ENCODE measurements around the gene LIG4. TPM values are rescaled to one million over a fixed set of nuclear protein-coding genes. Genes with fewer than 3 reads are reported as not detected.

LIG4 gene
- total and polyA plus RNA-seq, 2 of the 4 experiments (the other 2 are of a cell fraction): 5.0 to 7.2 TPM

DNA sequence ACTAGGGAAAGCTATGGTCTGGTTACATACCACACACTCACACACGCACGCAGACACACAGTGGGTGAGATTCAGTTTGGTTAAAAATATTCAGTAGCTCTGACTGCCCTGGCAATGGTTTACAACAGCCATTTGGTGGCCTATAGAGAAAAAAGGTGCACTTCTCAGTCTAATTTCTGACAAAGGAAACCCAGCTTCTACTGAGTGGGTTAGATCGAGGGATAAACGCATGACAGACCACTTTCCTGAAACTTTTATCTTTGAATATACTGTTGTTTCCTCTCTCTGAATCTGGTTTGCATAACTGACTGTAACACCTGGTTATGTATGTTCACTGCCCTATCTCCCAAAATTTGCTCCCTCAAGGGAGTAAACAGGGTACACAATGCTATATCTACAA lies 2.5 kb downstream of the LIG4 start:
- no peak overlapping the region for H3K56ac ChIP-seq (ENCODE audit: extremely low read depth, insufficient read depth, low read length)
- no peak overlapping the region for H3K4me2 ChIP-seq (ENCODE audit: low read depth, low read length)
- H3K14ac ChIP-seq (replicated peaks; ENCODE audit: low read depth, low read length): no peak overlapping the region
- in situ Hi-C loops (cut with MboI; ENCODE audit: low sequenced_read_pairs): no loop called here
- no CpG with 5 or more reads among the region's 4 CpGs for WGBS, 2 experiments (ENCODE audit: extremely low coverage in 2 of 2, insufficient read length in 1 of 2)
- intact Hi-C loops (cut with micrococcal nuclease): no loop called here
- no peak overlapping the region for H3K4me3 ChIP-seq (ENCODE audit: insufficient read depth, low read depth, low read length)
- no peak overlapping the region for H4K91ac ChIP-seq (ENCODE audit: insufficient read depth, low read depth, low read length)
- H3K9ac ChIP-seq (ENCODE audit: low read depth, low read length): no peak overlapping the region
- no peak overlapping the region for H2AFZ ChIP-seq (replicated peaks; ENCODE audit: low read length, poor library complexity)
- H2AK5ac ChIP-seq (ENCODE audit: low read depth, low read length): no peak overlapping the region
- H2BK5ac ChIP-seq (ENCODE audit: low read depth, low read length, poor library complexity, severe bottlenecking): no peak overlapping the region
- H3K9me3 ChIP-seq (ENCODE audit: control insufficient read depth, insufficient read depth, low read length): no peaks in the 10 kb centered on the region
- no peaks in the 10 kb centered on the region for H4K20me1 ChIP-seq (ENCODE audit: insufficient read depth, low read length)
- no peak overlapping the region for H2BK120ac ChIP-seq (ENCODE audit: low read depth, low read length)
- no peak for TF ChIP-seq NFE2L2 (IDR thresholded peaks at IDR 0.05; ENCODE audit: low read depth, low read length)
- TF ChIP-seq RCOR1 (IDR thresholded peaks at IDR 0.05; ENCODE audit: insufficient replicate concordance, low read length): no peak
- no peak for TF ChIP-seq MAZ (IDR thresholded peaks at IDR 0.05; ENCODE audit: borderline replicate concordance, low read depth, low read length)
- TF ChIP-seq MAFK (IDR thresholded peaks at IDR 0.05; ENCODE audit: low read depth, low read length): no peak
- no peak for TF ChIP-seq CTCF (conservative IDR thresholded peaks at IDR 0.05; ENCODE audit: low read depth, low read length)
- TF ChIP-seq POLR2A (IDR thresholded peaks at IDR 0.05; ENCODE audit: low read depth, low read length): no peak
- TF ChIP-seq, protein P1, sequence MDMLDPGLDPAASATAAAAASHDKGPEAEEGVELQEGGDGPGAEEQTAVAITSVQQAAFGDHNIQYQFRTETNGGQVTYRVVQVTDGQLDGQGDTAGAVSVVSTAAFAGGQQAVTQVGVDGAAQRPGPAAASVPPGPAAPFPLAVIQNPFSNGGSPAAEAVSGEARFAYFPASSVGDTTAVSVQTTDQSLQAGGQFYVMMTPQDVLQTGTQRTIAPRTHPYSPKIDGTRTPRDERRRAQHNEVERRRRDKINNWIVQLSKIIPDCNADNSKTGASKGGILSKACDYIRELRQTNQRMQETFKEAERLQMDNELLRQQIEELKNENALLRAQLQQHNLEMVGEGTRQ (IDR thresholded peaks at IDR 0.05; ENCODE audit: low read depth, low read length): no peak
- TF ChIP-seq RAD21 (IDR thresholded peaks at IDR 0.05; ENCODE audit: low read length): no peak
- TF ChIP-seq FOS (IDR thresholded peaks at IDR 0.05; ENCODE audit: low read depth, low read length): no peak
- no peak for TF ChIP-seq CHD1 (IDR thresholded peaks at IDR 0.05; ENCODE audit: low read depth, low read length)
- no peak for TF ChIP-seq BHLHE40 (IDR thresholded peaks at IDR 0.05; ENCODE audit: low read depth, low read length)
- TF ChIP-seq MXI1 (IDR thresholded peaks at IDR 0.05; ENCODE audit: borderline replicate concordance, low read depth, low read length): no peak
- no peak for TF ChIP-seq CEBPB (IDR thresholded peaks at IDR 0.05; ENCODE audit: low read depth, low read length)
- H4K5ac ChIP-seq (ENCODE audit: low read depth, low read length): no peak overlapping the region
- H3K9me1 ChIP-seq (ENCODE audit: insufficient read depth, low read length): 0 out of 2 replicates have a peak, but pooled peaks cover 5% of the 10 kb centered on the region
- ChIA-PET POLR2A (ENCODE audit: unreplicated experiment) (no interaction called here), CTCF (no interaction called here)
- dilution Hi-C loops (cut with HindIII; ENCODE audit: low sequenced_read_pairs, unreplicated experiment): no loop called here
- H3K4me1 ChIP-seq (ENCODE audit: control insufficient read depth, insufficient read depth, low read length): peaks cover 6% of the 10 kb centered on the region
- H3K18ac ChIP-seq (ENCODE audit: low read depth, low read length): no peak overlapping the region
- no peak overlapping the region for H3K23ac ChIP-seq (ENCODE audit: low read depth, low read length)
- no peak overlapping the region for H3K4ac ChIP-seq (ENCODE audit: low read depth, low read length)
- H3K79me1 ChIP-seq (ENCODE audit: low read depth in 1 of 2, low read length in 2 of 2): peaks cover 16 to 28% of the 10 kb centered on the region in 2 experiments
- no TSS peak for BruUV-seq (replicated peaks)
- H3K36me3 ChIP-seq (ENCODE audit: control insufficient read depth, insufficient read depth, low read length): peaks cover 6% of the 10 kb centered on the region
- H4K8ac ChIP-seq (ENCODE audit: low read depth in 2 of 2, low read length in 2 of 2): no peak overlapping the region
- H3K27me3 ChIP-seq (ENCODE audit: control insufficient read depth, insufficient read depth, low read length): no peaks in the 10 kb centered on the region
- no peak overlapping the region for H3K27ac ChIP-seq (ENCODE audit: insufficient read depth, low read length)
- no peak for DNase-seq
- H2AK9ac ChIP-seq (replicated peaks; ENCODE audit: low read depth, low read length, poor library complexity): no peak overlapping the region
- H2BK15ac ChIP-seq (ENCODE audit: low read depth, low read length): no peak overlapping the region
- H2BK20ac ChIP-seq (ENCODE audit: low read depth, low read length): no peak overlapping the region
- ATAC-seq (ENCODE audit: low read depth): no peak
